Lower leg skin (tissue), 3 donors: ENCODE measurements around the gene RNU7-1.

ENCODE experiments used
- POLR2A ChIP-seq, 2 donors: fragments of 450-650 bp; IDR thresholded peaks; one replicate each; pipeline ENCODE4 v1.6.1; 2016 to 2017; ENCODE audit warnings: antibody characterized with exemption in 2 of 2, mild to moderate bottlenecking in 1 of 2, moderate library complexity in 1 of 2
- TF ChIP-seq, protein P1 (sequence below), 3 donors: fragments of 450-650 bp; IDR thresholded peaks; one replicate each; pipeline ENCODE4 v1.5.1; 2016; ENCODE audit warnings: antibody characterized with exemption in 3 of 3, mild to moderate bottlenecking in 3 of 3, moderate library complexity in 2 of 3

DNA sequence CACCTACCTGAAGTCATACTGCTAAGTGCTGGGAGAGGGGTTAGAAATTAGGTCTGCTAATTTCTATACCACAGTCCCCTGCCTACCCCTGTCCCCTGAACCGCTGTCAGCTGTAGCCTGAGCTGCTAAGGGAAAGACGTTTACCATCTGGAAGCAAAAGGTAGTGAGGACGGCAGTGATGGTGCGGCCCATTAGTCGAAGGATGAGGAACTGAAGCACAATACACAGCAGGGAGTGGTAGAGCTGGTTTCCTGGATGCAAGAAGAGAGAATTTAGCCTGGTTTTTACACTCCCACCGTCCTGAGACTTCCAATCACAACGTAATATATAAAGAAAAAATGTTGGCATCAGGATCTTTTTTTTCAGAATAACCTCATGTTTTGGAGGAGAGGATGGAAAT is 38.9 kb downstream of the RNU7-1 start:
- TF ChIP-seq, protein P1, sequence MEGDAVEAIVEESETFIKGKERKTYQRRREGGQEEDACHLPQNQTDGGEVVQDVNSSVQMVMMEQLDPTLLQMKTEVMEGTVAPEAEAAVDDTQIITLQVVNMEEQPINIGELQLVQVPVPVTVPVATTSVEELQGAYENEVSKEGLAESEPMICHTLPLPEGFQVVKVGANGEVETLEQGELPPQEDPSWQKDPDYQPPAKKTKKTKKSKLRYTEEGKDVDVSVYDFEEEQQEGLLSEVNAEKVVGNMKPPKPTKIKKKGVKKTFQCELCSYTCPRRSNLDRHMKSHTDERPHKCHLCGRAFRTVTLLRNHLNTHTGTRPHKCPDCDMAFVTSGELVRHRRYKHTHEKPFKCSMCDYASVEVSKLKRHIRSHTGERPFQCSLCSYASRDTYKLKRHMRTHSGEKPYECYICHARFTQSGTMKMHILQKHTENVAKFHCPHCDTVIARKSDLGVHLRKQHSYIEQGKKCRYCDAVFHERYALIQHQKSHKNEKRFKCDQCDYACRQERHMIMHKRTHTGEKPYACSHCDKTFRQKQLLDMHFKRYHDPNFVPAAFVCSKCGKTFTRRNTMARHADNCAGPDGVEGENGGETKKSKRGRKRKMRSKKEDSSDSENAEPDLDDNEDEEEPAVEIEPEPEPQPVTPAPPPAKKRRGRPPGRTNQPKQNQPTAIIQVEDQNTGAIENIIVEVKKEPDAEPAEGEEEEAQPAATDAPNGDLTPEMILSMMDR (IDR thresholded peaks at IDR 0.05): no peak
- no peak for TF ChIP-seq POLR2A (IDR thresholded peaks at IDR 0.05)
